ENCODE results near the gene GRID1. TPM values are rescaled to one million over a fixed set of nuclear protein-coding genes. Genes with fewer than 3 reads are reported as not detected.
A peak's percentile ranks its signal among the peaks of the same experiment; 100 is the strongest.

GRID1 gene
- total RNA-seq, 1 donor from 2014 or later: 1.1 TPM

DNA sequence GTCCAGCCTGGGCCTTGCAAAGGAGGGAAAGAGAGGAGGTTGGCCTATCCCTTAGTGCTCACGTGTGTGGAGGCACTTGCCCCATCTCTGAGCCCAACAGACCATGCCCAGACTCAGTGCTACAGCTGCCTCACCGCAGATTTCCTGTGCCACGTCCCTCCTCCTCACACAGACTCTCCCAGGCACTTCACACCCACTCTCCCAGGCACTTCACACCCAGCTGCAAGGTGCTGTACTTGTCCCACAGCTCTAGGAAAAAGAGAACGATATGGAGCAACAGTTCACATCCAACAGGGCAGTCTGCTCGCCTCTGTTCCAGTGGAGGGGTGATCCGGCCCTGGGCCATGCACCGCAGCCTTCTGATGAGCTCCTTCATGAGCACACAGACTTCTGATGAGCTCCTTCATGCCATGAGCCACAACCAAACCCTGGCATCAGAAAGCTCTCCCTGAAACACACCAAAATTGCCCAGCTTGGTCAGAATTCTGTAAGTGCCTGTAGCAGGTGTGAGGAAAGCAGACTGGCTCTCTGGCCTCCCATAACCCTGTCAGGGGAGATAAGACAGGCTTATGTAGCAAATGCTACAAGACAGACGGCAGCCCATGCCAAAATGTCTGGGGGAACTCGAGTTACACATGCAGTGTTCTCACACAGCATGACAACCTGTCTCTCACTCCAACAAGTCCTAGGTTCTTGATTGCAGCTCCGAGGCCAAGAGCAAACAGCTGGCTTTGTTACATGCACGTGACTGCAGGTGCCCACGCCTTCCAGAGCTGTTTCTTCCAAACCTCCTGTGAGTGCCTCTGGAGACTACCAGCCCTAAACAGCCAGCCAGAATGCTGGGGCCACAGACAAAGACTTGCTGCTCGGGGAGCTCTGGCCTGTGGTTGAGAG lies 348.5 kb downstream of the GRID1 start:
- Mint-ChIP-seq H3K27me3 (ENCODE audit: low read depth) (no peaks in the 10 kb centered on the region), H3K27ac (ENCODE audit: unreplicated experiment) (peak overlapping the region; percentile 75), H3K4me1 (no peaks in the 10 kb centered on the region), H3K4me3 (no peak overlapping the region), H3K36me3 (ENCODE audit: low read depth) (no peaks in the 10 kb centered on the region), H3K9me3 (no peaks in the 10 kb centered on the region)
- TF ChIP-seq, protein P1, sequence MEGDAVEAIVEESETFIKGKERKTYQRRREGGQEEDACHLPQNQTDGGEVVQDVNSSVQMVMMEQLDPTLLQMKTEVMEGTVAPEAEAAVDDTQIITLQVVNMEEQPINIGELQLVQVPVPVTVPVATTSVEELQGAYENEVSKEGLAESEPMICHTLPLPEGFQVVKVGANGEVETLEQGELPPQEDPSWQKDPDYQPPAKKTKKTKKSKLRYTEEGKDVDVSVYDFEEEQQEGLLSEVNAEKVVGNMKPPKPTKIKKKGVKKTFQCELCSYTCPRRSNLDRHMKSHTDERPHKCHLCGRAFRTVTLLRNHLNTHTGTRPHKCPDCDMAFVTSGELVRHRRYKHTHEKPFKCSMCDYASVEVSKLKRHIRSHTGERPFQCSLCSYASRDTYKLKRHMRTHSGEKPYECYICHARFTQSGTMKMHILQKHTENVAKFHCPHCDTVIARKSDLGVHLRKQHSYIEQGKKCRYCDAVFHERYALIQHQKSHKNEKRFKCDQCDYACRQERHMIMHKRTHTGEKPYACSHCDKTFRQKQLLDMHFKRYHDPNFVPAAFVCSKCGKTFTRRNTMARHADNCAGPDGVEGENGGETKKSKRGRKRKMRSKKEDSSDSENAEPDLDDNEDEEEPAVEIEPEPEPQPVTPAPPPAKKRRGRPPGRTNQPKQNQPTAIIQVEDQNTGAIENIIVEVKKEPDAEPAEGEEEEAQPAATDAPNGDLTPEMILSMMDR (conservative IDR thresholded peaks at IDR 0.05): no peak
- no peak for DNase-seq (ENCODE audit: low read depth, low spot score)

DNA sequence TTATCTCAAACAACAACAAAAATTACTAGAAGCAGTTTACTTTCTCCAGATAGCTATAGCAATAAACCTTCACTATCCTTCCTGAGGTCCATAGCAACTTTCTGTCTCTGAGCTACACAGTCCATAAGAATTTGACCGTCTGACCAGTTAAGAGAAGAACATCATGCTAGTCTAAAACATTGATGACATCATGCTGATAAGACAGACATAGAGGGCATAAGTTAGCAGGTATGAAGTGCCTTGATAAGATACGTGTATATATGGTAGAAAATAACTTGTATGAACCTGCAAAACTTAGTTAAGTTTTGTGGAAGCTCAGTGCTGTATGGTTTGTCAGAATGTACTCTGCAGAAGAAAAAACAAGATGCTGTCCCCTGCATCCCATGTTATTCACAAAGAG lies 353.0 kb downstream of the GRID1 start:
- no peak overlapping the region for H3K4me3 Mint-ChIP-seq
- H3K9me3 Mint-ChIP-seq: no peaks in the 10 kb centered on the region
- H3K27me3 Mint-ChIP-seq (ENCODE audit: low read depth): no peaks in the 10 kb centered on the region
- H3K4me1 Mint-ChIP-seq: no peaks in the 10 kb centered on the region
- H3K27ac Mint-ChIP-seq (ENCODE audit: unreplicated experiment): no peak overlapping the region
- TF ChIP-seq, protein P1 (conservative IDR thresholded peaks at IDR 0.05): no peak
- no peaks in the 10 kb centered on the region for H3K36me3 Mint-ChIP-seq (ENCODE audit: low read depth)
- DNase-seq (ENCODE audit: low read depth, low spot score): no peak

DNA sequence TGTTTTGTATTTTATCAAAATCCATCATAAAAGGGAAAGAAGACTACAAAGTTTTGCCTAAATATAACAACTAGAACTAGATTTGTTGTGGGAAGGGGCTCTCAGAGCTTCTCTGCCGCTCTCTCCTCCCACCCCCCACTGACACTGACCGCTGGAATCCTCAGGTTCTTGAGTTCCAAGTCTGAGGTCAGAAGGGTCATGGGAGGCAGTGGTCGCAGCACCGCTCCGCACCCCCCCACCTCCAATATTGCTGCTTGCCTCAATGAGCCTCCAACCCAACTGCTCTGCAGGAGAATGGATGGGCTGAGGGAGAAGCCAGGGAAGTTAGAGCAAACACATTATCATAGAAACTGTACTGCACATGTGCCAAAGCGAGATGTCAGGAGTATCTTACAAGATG lies 359.4 kb downstream of the GRID1 start:
- Mint-ChIP-seq H3K36me3 (ENCODE audit: low read depth) (no peaks in the 10 kb centered on the region), H3K9me3 (peaks cover 2% of the 10 kb centered on the region), H3K4me1 (no peaks in the 10 kb centered on the region), H3K27ac (ENCODE audit: unreplicated experiment) (no peak overlapping the region), H3K4me3 (no peak overlapping the region), H3K27me3 (ENCODE audit: low read depth) (no peaks in the 10 kb centered on the region)
- TF ChIP-seq, protein P1 (conservative IDR thresholded peaks at IDR 0.05): no peak
- no peak for DNase-seq (ENCODE audit: low read depth, low spot score)

DNA sequence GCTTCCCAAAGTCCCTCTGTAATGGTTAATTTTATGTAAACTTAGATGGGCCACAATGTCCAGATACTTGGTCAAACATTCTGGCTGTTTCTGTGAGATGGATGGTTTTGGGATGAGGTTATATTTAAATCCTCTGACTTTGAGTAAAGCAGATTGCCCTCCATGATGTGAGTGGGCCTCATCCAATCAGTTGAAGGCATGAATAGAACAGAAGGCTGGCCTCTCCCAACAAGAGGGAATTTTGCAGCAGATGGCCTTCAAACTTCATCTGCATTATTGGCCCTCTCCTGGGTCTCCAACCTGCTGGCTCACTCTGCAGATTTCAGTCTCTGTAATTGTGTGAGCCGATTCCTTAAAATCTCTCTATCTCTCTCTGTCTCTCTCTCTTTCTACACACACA lies 362.3 kb downstream of the GRID1 start:
- no peaks in the 10 kb centered on the region for H3K36me3 Mint-ChIP-seq (ENCODE audit: low read depth)
- H3K27ac Mint-ChIP-seq (ENCODE audit: unreplicated experiment): no peak overlapping the region
- no peaks in the 10 kb centered on the region for H3K4me1 Mint-ChIP-seq
- no peak for DNase-seq (ENCODE audit: low read depth, low spot score)
- H3K9me3 Mint-ChIP-seq: peaks cover 2% of the 10 kb centered on the region
- H3K27me3 Mint-ChIP-seq (ENCODE audit: low read depth): no peaks in the 10 kb centered on the region
- H3K4me3 Mint-ChIP-seq: no peak overlapping the region
- TF ChIP-seq, protein P1 (conservative IDR thresholded peaks at IDR 0.05): no peak

DNA sequence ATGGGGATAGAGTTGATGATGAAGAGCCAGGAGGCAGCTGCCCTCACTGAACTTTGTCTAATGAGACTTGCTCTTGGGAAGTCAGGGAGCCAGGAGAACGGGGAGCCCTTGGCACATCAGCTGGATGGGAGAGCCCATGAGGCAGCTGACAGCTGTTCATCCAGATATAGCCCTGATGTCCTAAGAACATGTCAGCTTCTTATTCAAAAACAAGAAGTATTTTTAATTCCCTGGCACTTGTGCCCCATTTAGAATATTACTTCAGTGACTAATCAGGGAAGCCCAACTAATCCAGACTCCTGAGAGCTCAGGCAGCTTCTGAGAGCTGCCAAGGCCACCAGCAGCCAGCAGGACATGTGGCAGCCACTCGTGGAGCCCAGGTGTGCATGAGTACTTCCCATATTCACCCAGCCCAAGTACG lies 363.4 kb downstream of the GRID1 start:
- H3K4me3 Mint-ChIP-seq: no peak overlapping the region
- H3K27me3 Mint-ChIP-seq (ENCODE audit: low read depth): no peaks in the 10 kb centered on the region
- H3K4me1 Mint-ChIP-seq: no peaks in the 10 kb centered on the region
- H3K9me3 Mint-ChIP-seq: peaks cover 2% of the 10 kb centered on the region
- no peak overlapping the region for H3K27ac Mint-ChIP-seq (ENCODE audit: unreplicated experiment)
- DNase-seq (ENCODE audit: low read depth, low spot score): no peak
- H3K36me3 Mint-ChIP-seq (ENCODE audit: low read depth): no peaks in the 10 kb centered on the region
- TF ChIP-seq, protein P1 (conservative IDR thresholded peaks at IDR 0.05): no peak

Measured in neural crest cell (in vitro differentiated cells).